OCI-M2 (cell line): ENCODE results near the gene PRR13.
"Not testable (repeated sequence)": the region's sequence is repeated elsewhere in the genome, so short reads cannot be mapped to it uniquely, and the experiment has no call there.

ENCODE experiments used
- DNase-seq: peaks from one replicate; lab custom pipeline; 2025; ENCODE audit not compliant: unreplicated experiment; lab: John Stamatoyannopoulos, UW

PRR13 gene

DNA sequence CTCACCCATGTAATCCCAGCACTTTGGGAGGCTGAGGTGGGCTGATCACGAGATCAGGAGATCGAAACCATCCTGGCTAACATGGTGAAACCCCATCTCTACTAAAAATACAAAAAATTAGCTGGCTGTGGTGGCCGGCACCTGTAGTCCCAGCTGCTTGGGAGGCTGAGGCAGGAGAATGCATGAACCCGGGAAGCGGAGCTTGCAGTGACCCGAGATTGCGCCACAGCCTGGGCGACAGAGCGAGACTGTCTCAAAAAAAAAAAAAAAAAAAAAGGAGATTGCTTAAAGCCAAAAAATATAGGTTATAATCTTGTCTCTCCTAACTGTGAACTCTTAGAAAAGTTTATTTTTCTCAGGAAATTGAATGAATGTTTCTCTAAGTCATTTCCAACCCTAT is 6.2 kb upstream of the PRR13 start:
- DNase-seq = not testable (repeated sequence)

DNA sequence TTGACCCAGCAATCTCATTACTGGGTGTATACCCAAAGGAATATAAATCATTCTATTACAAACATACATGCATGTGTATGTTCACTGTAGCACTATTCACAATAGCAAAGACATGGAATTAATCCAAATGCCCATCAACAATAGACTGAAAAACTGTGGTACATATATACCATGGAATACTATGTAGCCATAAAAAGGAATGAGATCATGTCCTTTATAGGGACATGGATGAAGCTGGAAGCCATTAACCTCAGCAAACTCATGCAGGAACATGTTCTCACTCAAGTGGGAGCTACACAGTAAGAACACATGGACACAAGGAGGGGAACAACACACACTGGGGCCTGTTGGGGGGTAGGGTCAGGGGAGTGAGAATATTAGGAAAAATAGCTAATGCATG is 2.0 kb upstream of the PRR13 start:
- not testable (repeated sequence) for DNase-seq

DNA sequence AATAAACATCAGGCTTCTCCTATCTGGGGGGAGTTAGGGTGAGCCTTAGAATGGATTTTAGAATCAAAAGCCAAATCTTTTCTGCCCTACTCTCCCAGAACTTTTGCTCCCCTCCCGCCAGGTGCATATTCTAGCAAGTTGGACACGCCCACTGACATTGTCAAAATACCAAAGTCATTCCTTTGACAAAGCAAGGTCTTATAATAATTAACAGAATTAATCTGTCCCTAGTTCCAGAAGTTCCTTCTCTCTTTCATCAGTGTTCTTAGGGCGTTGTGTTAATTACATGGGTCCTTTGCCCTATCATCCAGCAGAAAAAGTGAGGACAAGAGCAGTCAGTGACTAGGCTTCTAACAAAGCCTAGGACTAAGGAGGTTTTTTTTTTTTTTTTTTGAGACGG is 2.4 kb downstream of the PRR13 start:
- DNase-seq = no peak

DNA sequence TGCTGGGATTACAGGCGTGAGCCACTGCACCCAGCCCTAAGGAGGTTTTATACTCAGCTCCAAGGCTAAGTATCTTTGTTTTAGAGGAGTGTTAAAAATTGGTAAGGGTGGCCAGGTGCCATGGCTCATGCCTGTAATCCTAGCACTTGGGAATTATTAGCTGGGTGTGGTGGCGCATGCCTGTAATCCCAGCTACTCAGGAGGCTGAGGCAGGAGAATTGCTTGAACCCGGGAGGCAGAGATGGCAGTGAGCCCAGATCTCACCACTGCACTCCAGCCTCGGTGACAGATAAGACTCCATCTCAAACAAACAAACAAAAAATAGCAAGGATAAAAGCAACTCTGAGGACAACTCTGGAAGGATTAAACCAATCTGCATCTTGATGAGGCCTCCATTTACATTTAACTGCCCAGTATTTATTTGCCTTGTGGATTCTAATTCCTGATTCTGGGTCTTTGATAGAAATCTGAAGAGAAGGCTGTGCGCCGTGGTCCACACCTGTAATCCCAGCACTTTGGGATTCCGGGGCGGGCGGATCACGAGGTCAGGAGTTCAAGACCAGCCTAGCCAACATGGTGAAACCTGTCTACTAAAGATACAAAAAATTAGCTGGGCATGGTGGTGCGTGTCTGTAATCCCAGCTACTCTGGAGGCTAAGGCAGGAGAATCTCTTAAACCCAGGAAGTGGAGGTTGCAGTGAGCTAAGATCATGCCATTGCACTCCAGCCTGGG is 3.2 kb downstream of the PRR13 start:
- not testable (repeated sequence) for DNase-seq

DNA sequence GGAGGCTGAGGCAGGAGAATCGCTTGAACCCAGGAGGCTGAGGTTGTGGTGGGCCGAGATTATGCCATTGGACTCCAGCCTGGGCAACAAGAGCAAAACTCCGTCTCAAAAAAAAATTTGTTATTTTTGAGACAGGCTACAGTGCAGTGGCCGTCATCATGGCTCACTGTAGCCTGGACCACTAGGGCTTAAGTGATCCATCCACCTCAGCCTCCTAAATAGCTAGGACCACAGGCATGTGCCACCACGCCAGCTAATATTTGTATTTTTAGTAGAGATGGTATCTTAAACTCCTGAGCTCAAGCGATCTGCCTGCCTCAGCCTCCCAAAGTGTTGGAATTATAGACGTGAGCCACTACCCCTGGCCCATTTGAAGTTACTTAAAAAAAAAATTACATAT is 9.4 kb downstream of the PRR13 start:
- DNase-seq = no peak

DNA sequence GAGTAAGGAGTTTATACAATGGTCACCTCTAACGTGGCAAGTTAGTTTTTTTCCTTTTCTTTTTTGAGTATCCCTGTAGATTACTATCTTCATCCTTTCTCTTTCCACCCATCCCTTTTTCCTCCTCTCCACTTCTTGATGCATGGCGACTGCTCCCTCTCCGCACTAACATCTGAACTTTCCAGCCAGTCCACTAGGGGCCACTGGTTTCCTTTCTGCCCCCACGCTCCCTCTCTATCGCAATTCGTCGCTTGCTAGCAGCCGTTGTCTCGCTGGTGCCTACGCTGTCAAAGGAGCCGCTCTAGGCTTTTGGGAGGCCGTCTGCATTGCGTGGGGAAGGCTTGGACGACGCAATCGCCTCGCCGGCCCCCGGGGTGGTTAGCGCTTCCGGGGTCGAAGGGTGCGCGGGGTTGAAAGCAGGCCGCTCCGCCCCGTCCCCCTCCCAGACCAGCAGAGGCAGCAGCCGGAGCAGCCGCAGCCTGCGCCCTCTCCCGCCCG is 10.2 kb downstream of the PRR13 start, which contains the start of gene PCBP2:
Gene PCBP2, plus strand, starts transcription at position 442 of the 498 bp plus-strand sequence. CDS start 2,699 bp downstream, outside the sequence.
- DNase-seq = peak; percentile 69

DNA sequence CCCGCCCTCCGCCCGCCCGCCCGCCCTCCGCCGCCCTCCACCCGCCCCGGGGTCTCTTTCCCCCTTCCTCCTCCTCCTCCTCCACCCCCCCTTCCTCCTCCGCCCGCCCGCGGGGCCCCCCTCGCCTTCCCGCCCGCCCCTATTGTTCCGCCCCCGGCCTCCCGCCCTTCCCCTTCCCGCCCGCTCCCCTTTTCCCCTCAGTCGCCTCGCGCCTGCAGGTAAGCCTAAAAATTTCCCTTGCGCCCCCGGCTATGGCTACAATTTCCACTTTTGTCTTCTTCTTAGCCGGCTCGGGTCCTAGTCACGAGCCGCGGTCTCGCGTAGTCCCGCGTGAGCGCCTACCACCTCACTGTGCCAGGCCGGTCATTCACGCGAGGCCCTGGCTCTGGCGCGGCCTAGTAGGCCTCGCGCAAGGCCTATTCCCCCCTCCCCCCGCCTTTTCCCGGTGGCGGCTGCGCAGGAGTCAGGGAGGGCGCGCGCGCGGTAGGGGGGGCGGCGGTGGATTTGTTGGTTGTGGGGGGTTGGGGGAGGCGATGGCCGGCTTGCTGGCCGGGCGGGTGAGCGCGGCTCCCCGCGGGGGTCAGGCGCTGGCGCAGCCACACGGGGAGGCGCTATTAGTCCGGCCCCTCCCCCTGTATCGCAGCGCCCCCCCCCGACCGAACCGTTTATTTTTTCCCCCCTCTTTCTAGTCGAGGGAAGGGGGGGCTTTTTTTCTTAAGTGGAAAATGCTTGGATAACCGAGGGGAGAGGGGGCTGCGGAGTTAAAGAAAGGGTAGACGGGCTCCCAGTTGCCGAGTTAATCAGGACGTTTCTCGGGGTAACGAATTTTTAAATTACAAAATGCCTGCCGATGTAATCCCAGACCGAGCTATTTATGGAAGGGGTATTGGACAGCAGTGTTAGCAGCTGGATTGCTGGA is 10.9 kb downstream of the PRR13 start:
- no peak for DNase-seq

DNA sequence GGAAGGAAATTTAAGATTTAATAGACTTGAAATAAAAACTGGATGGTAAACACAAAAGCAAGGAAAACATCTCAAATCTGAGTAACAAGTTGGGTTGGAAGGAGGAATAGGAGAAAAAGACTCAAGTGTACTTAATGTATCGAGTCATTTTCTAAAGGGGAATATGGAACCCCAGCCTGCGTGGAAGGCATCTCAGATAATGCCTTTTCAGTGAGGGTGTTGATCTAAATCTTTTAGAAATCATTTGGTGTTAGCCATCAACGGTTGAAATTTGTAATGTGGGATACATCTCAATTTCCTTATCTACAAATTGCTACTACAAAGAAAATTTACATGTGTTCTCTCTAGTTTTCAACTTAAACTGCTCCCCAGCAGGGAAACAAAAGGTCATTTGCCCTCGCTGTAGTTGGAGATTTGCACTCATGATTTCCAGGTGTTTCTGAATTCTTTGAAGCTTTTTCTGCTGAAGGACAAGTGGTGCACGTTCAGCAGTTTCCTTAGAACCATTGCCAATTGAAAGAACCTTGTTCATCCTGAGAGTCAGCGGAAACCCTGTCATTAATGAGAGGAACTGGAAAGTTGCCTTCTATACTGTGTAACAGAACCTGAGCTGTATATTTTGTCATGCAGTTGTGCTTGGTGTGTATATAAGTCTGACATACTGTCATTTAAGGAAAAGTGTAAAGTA is 12.6 kb downstream of the PRR13 start:
- no peak for DNase-seq

DNA sequence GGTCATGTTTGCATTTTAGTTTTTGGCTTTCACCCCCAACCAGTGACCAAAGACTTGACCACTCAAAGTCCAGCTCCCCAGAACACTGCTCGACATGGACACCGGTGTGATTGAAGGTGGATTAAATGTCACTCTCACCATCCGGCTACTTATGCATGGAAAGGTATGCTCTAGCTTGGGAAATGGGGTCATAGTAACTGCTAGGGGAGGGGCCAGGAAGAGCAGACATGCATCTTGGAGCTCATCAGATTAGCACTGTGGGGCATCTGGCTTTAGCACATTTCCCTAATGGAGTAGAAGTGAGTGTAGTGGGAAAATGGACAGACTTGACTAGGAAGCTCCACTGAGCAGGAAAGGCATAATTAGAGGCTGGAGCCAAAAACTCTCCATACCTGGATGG is 13.2 kb downstream of the PRR13 start:
- no peak for DNase-seq

DNA sequence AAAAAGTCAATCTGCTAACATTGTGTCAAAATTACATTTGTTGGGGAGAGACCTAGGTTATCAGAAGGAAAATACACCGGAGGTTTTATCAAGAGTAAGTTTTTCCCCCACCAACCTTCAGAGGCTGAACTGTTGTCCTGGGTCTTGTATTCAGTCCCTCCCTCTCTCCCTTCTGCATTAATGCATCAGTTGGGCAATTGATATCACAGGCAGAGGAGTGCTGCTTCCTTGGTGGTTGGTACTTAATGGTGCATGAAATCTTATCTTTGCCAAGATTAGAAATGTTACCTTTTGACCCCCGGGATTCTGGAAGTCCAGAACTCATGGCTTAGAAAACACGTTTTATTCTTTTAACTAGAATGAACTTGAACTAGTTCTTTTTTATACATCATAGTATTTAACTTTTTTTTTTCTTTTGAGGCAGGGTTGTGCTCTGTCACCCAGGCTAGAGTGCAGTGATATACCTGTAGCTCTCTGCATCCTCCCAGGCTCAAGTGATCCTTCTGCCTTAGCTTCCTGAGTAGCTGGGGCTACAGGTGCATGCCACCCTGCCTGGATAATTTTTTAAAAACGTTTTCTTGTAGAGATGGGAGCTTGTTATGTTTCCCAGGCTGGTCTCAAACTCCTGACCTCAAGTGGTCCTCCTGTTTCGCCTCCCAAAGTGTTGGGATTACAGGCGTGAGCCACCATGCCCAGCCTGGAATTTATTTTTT is 15.3 kb downstream of the PRR13 start:
- no peak for DNase-seq

DNA sequence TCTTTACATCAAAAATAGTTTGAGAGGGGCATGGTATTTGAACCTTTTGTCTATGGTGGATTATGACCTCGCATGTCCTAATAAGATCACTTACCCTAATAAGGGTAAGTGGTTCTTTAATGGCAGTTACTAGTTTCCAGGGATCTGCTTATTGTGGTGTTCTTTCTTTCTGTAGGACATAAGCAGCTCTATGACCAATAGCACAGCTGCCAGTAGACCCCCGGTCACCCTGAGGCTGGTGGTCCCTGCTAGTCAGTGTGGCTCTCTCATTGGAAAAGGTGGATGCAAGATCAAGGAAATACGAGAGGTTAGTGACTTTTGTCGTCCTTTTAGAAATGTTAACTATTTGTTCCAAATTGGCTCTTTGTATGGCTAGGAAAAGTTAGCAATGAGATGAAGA is 17.6 kb downstream of the PRR13 start:
- no peak for DNase-seq

DNA sequence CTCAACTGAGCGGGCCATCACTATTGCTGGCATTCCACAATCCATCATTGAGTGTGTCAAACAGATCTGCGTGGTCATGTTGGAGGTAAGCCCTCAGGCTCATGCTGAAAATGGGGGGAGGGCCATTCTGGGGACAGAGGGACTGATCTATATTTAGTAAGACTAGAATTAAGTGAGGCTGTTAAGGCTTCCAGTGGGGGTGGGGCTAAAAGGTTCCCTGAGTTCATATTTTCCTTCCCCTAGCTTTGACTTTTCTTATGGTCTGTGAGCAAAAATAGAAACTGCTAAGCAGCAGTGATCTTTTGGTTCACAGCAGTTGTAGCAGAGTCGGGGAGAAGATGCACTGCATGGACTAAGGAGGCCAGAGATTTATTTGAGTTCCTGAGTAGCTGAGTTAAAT is 19.5 kb downstream of the PRR13 start:
- no peak for DNase-seq

DNA sequence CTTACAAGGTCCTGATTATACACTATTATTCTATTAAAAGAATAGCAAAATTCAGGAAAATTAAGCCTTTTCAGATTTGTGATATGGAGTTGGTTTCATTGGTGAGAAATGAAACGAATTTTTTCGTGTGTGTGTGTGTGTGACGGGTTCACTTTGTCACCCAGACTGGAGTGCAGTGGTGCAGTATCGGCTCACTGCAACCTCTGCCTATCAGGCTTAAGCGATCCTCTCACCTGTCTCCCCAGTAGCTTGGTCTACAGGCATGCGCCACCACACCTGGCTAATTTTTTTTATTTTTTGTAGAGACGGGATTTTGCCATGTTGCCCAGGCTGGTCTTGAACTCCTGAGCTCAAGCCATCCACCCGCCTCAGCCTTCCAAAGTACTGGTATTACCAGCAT is 20.1 kb downstream of the PRR13 start:
- no peak for DNase-seq

DNA sequence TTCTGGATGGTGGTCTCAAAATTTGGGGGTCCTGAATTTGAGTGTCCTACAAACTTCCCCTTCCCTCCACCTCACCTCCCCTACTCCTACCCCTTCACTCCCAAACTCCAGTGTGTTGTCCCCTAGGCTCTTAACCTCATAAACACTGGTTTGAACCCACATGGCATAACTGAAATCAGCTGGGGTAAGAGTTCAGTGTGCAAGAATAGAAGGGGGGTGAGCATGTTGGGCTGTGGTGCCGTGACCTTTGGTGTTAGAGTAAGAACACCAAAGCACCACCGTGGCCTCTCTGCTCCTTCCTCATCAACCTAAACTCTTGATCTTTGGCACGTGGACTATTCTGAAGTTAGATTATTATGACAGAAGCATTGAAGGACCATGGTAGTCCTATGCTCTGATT is 21.4 kb downstream of the PRR13 start:
- DNase-seq = no peak

DNA sequence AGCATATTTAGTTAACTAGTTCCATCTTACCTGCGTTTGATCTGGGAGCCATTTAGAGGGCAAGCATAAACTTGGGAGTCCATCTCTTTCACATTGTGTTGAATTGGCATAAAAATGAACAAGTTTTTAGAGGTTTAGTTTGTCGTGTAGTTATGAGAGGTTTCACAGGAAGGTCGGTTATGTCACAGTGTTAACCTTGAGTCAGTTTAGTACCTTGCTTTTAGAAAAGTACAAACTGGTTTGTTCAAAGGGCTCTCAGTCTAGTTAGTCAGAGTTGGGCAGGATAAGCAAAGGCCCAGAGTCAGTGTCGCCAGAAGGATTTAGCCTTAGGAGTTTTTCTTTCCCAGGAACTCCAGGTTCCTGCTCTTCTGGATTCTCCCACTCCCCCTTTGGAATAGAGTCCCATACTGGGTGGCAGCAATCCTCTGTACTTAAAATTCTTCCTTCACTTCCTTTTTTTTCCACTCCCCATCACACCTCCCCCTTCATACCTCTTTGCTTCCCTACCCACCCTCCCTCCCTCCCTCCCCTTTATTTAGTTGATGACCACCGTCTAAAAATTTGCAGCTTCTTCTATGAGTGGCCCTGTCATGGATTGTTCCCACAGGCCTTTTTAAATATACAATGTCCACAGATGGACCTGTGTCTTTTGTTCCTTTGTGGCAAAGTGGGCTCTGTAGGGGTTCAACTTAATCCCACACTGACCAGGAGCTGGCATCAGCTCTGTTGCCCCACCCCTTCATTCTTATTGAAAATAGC is 22.4 kb downstream of the PRR13 start:
- no peak for DNase-seq

DNA sequence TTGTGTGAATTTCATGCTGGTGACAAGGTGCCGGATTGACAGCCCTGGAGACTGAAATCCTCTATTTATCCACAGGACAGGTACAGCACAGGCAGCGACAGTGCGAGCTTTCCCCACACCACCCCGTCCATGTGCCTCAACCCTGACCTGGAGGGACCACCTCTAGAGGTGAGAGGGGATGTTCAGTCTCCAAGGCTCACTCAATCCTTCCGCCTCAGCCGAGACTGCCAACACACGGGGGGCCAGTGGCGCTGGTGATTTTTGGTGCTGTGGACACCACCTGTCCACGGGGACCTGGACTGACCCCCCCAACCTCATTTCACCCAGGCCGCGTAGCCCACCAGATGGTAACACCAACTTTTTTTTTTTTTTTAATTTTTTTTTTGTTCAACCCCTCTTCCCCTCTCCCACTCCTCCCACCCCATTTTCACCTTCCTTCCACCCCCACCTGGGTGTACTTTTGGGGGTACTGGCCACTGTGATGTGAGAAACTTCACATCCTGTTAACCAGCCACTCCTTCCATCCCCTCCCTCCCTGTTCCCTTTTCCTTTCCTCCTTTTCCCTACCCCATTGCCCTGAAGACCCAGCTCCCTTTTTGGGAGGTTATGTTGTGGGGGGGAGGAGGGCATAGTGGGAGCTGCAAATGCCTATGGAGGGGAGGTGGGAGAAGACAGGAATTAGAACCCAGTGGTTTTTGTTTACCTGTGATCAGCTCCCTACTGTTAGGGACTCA is 23.3 kb downstream of the PRR13 start:
- no peak for DNase-seq

DNA sequence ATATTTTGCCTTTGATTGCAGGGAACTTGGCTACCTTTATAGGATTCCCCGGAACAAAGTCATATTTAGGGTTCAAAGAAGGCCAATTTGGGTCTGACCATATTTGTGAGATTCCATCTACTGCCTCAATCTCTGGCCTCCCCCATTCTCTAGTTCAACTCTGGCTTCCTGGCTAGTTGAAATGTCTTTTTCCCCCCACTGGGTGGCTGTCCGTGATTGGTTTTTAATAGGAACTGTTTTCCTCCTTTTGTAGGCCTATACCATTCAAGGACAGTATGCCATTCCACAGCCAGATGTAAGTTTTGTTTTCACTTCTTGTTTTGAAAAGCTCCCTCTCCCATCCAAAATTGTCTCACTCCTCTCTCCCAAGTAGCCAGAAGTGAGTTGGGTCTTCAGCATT is 24.1 kb downstream of the PRR13 start:
- no peak for DNase-seq

DNA sequence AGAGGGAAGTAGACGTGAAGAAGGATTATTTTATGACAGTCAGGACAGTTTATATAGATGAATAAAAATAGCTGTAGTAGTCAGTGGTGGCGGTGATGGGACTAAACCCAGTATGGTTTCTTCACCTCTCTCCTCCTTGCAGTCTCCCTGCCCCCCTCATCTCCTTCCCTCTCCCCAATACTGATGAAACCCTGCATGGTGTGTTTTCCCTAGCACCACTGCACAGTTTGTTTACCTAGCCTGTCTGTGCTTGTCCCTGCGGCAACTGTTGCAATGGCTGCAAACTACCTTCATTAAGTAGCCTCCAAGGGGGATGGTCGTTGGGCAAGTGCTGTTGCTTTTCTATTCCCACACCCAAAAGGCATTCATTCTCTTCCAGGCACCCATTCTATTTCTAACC is 25.1 kb downstream of the PRR13 start:
- DNase-seq = no peak

DNA sequence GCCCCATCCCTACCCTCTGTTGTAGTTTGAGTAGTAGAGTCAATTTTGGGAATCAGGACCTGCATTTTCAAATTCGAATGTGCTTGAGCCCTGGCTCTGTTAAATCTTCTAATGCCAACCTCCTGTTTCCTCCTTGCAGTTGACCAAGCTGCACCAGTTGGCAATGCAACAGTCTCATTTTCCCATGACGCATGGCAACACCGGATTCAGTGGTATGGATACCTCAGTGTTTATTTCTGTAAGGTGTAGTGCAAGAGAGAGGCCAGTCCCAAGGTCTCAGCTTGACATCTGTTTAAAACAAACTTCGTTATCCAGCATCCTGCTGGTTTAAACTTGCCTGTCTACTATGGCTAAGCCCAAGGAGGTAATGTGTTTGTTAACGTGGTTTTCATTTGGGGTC is 25.5 kb downstream of the PRR13 start:
- DNase-seq = no peak
